Peyer's patch (tissue), 4 donors: ENCODE results near the gene PSMD1.

ENCODE experiments used
- CTCF ChIP-seq, 6 experiments: fragments of 450-650 bp in 4 of 6; fragments of 200-600 bp in 2 of 6; sonication (generic) in 1 of 6; IDR thresholded peaks; one replicate each; pipeline ENCODE4 v1.5.1; 2017 to 2019; ENCODE audit warnings: antibody characterized with exemption in 6 of 6, mild to moderate bottlenecking in 3 of 6, moderate library complexity in 1 of 6
- POLR2A ChIP-seq, 2 donors: fragments of 450-650 bp; IDR thresholded peaks; one replicate each; pipeline ENCODE4 v1.5.1; 2017; ENCODE audit warnings: antibody characterized with exemption in 2 of 2, mild to moderate bottlenecking in 2 of 2, moderate library complexity in 2 of 2

DNA sequence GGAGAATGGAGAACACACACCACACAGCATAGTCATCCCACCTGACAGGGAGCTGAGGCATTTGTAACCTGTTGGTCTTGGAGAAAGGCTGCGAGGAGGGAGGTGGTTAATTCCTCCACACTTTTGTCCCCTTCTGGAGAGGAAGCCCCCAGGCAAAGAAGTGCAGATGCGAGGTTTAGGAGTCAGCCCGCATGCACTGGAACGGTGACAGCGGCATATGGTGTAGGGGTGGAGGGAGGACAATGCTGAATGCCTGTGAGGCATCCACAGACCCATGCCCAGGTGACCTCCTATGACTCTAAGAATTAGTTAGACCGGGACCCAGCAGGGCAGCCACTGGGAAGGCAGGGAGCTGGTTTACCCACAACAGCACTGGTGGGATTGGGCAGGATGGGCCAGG lies 48.5 kb upstream of the PSMD1 start:
- TF ChIP-seq POLR2A (IDR thresholded peaks at IDR 0.05), result no peak
- TF ChIP-seq CTCF (IDR thresholded peaks at IDR 0.05), result no peak
